Stimulated activated naive CD8-positive, alpha-beta T cell treated with anti-CD3 and anti-CD28 coated beads, Interleukin-15, Interleukin-2, amounts not matched to agents 100 U/mL and 50 U/mL, for 24 hours (primary cell): ENCODE measurements around the gene TRPV5.

Experiments used
- ATAC-seq: fragments of 150-1000 bp; cut with Tn5 transposase; one replicate; pipeline ENCODE4 v1.10.0; 2021
- DNase-seq: peaks from one replicate; pipeline ENCODE4 v3.0.0; 2021

Gene TRPV5

DNA sequence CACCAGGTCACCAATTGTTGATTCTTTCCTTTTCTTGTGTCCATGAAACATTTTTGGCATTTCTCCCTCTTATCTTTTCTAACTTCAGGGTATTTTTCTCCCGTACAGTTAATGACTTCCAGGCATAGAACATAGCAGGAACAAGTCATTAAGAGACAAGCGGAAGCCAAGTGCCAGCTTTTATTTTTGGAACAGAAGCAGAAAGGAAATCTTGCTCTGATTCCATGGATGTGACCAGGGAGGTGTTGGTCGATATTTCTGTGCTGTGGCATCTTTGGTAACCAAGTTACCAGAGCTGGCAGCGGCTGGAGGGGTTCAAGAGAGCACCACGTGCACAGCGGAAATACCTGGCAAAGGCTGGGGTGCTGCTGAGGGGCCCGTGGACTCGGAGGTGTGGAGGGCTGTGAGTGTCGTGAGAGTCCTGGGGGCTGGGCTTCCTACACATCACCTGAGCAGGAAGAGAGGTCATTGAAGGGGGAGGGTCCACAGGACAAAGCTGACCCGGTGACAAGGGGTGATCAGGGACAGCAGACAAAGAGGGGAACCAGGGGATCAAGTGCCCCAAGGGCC, 7.5 kb upstream of the TRPV5 start:
- DNase-seq = no peak
- no peak for ATAC-seq

DNA sequence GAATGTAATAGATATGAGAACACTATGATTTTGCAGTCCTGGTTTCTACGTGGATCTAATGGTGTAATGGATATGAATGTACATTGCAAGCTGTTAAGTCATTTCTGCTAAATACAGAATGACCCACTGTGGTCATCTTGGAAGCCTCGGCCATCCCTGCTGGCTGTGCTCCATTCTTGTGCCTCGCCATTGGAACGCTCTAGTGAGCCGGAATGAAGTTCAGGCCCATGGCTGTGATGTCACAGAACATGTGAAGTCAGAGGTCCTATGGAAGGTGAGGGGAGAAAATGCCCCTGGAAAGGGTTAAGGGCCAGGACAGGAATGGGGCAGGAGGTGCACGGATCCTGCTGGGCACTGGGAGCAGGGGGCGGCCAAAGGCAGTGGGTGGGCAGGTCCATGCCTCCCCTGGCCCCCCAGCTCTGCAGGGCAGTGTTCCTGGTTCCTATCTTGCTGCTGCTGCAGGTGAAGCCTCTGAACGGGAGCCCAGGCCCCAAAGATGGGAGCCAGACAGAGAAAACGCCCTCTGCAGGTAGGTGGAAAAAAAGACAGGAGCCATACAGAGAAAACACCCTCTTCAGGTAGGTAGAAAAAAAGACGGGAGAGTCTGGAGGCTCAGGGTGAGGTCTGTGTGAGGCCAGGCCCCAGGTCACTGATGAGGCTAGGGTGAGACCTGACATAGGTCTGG, 5.8 kb upstream of the TRPV5 start, which contains the start of gene LLCFC1:
Gene LLCFC1, plus strand, starts transcription at position 259 of the 685 bp plus-strand sequence. Its CDS starts 138 bp downstream, at position 397.
- no peak for ATAC-seq

GRCh38 chr7:142938611-142939010, 5.1 kb upstream of the TRPV5 start:
- DNase-seq (no peak), ATAC-seq (no peak)

More for the DNA sequence above, 5.8 kb upstream of the TRPV5 start, which contains the start of gene LLCFC1:
- DNase-seq = no peak

GRCh38 chr7:142935941-142936565, 2.5 kb upstream of the TRPV5 start:
- ATAC-seq = no peak

DNA sequence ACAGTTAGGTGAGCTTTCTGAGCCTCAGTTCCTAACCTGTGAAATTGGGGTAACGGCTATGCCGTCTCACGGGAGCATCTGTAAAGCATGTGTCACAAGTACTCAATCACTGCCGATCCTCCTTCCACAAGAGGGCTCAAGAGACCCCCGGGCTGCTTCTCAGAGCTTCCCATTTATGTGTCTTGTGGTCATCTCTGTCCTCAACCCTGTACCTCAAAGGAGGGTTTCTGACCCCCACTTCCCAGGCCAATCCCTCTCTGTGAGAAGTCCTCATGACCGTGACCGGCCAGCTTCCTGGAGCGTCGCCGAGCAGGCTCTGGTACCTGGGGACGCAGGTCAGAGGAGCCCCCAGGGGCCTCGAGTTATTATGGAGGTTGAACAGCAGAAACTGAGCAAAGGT, 510 bp upstream of the TRPV5 start:
- no peak for DNase-seq

More at GRCh38 chr7:142935941-142936565, 2.5 kb upstream of the TRPV5 start:
- no peak for DNase-seq

GRCh38 chr7:142933092-142933475, 462 bp downstream of the TRPV5 start:
- ATAC-seq = no peak

More for the DNA sequence above, 510 bp upstream of the TRPV5 start:
- ATAC-seq = no peak

DNA sequence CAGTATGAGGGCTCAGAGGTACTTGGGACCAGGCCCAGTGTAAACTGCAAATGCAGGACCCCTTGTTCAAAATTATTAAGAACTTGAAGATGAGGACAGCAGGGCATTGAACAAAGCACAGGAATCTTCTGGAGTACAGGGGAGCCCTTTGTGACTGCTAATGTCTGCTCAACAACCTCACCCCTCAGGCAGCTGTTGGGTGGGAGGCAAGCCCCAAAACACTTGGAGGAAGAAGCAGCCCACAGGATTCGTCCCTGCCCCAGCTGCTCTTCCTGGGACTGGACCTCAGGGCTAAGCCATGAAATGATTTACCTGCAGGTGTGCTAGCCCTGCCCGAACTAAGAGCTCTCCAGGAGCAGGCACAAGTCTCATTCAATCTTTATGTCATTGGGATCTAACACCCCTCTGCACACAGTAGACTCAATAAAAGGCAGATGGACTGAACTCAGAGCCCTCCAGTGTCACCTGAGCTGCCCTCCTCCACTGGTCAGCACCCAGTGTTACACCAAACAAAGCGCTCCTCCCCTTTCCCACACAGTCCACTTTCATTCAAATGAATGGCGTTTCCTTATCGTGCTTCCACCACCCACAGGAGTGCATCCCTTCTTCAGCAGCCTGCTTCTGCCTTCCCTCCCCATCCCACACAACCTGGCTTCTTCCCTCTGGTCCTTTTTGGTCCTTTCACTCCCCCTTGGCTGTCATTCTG, 1.0 kb downstream of the TRPV5 start:
- DNase-seq (no peak), ATAC-seq (no peak)

More at GRCh38 chr7:142933092-142933475, 462 bp downstream of the TRPV5 start:
- DNase-seq = no peak

- no peak for DNase-seq
Measured at GRCh38 chr7:142930126-142930730, 3.3 kb downstream of the TRPV5 start.

DNA sequence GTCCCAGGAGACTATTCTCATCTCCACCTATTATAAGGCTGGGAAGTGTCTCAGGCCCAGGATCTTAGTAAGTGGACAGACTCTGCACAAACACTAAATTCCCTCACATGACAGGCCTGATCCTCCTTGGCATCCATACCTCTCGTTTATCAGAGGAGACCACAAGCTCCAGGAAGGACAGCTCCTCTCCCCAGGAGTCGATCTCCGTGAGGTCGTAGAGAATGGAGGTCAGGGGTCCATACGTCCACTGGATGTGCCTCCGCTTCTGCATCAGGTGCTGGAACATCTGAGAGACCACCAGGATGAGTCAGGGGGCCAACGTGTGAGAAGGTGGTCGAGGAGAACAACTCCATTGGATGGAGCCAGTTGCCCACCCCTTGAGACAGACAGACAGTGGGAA, 5.6 kb downstream of the TRPV5 start:
- DNase-seq (no peak), ATAC-seq (no peak)

More at GRCh38 chr7:142930126-142930730, 3.3 kb downstream of the TRPV5 start:
- ATAC-seq = no peak

DNA sequence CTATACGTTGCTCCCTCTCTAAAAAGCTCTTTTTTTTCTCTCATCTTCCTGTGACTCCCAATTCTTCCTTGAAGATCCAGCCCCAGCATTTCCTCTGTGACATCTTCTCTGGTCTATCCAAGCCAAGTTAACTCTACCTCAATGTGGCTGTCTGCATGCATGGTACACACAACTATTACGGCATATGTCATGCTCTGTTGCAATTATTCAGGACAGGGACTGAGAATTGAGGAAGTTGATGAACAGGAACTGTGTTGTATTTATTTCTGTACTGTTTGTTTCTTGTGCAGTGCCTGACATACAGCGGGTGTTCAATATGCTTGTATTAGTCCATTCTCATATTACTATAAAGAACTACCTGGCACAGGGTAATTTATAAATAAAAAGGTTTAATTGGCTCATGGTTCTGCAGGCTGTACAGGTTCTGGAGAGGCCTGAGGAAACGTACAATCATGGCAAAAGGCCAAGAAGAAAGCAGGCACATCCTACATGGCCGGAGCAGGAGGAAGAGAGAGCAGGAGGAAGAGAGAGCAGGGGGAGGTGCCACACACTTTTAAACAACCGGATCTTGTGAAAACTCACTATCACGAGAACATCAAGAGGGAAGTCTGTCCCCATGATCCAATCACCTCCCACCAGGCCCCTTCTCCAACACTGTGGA, 6.3 kb downstream of the TRPV5 start:
- ATAC-seq = no peak

DNA sequence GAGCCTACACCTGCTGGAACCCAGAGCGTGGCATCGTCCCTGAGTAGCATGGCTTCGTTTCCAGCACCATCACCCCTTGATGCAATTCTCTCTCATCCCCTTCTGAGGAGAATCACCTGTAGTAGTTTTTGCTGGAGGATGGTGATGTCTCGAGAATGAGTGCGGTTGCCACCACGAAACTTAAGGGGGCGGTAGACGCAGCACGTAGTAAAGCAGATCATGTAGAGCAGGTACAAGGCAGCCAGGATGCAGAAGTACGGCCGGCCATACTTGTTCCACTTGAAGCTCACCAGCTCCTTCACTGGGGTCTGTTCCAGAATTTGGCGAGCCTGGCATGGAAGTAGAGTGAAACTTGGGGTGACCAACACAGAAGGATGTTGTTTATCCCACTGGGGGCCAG, 8.1 kb downstream of the TRPV5 start:
- ATAC-seq (no peak), DNase-seq (no peak)

More for the DNA sequence above, 6.3 kb downstream of the TRPV5 start:
- DNase-seq = no peak

GRCh38 chr7:142923391-142923790, 10.2 kb downstream of the TRPV5 start:
- ATAC-seq (no peak), DNase-seq (no peak)

GRCh38 chr7:142919656-142920055, 13.9 kb downstream of the TRPV5 start:
- DNase-seq (no peak), ATAC-seq (no peak)

GRCh38 chr7:142918901-142919300, 14.6 kb downstream of the TRPV5 start:
- ATAC-seq (no peak), DNase-seq (no peak)

- ATAC-seq = no peak
- no peak for DNase-seq
Measured at GRCh38 chr7:142917447-142917846, 16.1 kb downstream of the TRPV5 start.

GRCh38 chr7:142916508-142916907, 17.0 kb downstream of the TRPV5 start:
- DNase-seq (no peak), ATAC-seq (no peak)

DNA sequence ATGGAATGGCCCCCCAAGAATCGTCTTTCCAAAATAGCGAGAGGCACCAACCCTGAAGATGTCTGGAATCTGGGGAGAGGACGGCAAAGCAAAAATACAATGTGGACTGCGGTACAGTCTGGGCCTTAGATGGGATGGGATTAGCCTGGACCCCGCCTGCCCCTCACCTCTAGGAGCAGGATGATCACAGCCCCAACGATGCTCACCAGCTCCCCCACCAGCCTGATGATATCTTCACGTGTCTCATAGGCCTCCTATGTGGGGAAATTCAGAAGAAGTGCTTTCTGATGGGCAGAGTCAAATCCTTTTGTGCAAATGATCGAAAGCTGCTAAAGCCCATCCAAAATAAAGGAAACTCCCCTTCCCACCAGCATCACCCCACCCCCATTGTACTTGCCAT, 18.2 kb downstream of the TRPV5 start:
- no peak for ATAC-seq
- DNase-seq = no peak

GRCh38 chr7:142914121-142914520, 19.4 kb downstream of the TRPV5 start:
- no peak for DNase-seq
- no peak for ATAC-seq

- no peak for DNase-seq
- no peak for ATAC-seq
Measured at GRCh38 chr7:142913566-142913965, 20.0 kb downstream of the TRPV5 start.

GRCh38 chr7:142913051-142913450, 20.5 kb downstream of the TRPV5 start:
- DNase-seq (no peak), ATAC-seq (no peak)

- ATAC-seq = no peak
- DNase-seq = no peak
Measured at GRCh38 chr7:142910481-142910880, 23.1 kb downstream of the TRPV5 start.

DNA sequence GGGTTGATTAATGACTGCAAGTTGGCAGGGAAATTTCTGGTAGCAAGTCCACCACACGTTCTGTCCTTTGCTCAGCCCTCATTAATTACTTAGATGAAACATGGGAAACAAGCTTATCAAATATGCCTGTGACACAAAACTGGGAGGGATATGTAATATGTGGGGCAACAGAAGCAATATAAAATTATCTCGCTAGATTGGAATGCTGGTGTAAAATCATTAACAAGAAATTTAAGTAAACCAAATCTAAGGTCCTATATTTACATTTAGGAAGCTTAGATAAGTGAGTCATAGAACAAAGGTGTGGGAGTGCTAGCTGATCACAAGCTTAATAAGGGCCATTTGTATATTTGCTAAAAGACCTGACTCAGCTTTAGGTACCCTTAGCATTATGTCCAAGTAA, 23.5 kb downstream of the TRPV5 start:
- no peak for DNase-seq
- ATAC-seq = no peak
